Right ventricle myocardium inferior (tissue), 1 donor: ENCODE measurements around the gene XCL2. TPM values are rescaled to one million over a fixed set of nuclear protein-coding genes. Genes with fewer than 3 reads are reported as not detected.

Experiments used
- ATAC-seq: fragments of 200-7000 bp; cut with Tn5 transposase; one replicate; pipeline ENCODE4 v1.9.1; 2020; ENCODE audit warnings: mild to moderate bottlenecking, moderate library complexity
- DNase-seq: peaks from one replicate; pipeline ENCODE4 v3.0.0; 2021; ENCODE audit errors: missing footprints
- intact Hi-C: fragments of 100-400 bp; cut with DNase I; formaldehyde crosslinking; loops from one replicate; pipeline ENCODE4 v1.11.0; 2022
- total RNA-seq: library from RNA; stranded (reverse); fragmentation: NEBNext Ultra II Directional; extraction: Animal tissue kit (Norgen Biotek cat#: 25700); gene quantifications from one replicate; pipeline ENCODE4 v1.2.1, GENCODE V29; 2021
- donor health status: DM: no; HTN: yes; CAD: no; lungs with severe emphysema.

Gene XCL2
- total RNA-seq, 1 donor from 2014 or later, result not detected

DNA sequence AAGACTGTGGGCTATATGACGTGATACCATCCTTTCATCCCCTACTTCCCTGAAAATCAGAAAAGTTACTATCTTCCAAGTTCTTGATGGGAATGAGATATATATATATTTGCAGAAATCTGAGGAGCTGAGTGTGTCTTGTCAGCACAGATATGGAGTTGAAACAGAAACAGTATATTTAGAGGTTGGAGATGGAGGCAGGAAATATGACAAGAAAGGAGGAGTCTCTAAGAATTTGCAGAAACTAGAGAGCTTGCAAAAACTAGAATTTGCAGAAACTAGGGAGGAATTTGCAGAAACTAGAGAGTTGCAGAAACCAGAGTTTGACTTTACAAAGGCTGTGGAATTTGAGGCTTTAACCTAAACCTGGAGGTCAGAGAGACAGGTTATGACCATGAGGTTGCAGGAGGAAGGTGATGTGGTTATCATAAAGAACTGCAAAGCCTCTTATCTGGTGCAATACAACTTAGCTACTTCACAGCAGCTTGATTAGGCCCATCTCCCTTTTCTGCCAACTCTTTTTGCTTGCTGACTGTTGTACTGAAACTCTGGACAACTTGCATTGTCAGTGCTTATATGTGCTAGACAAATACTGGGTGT lies 22.3 kb downstream of the XCL2 start:
- ATAC-seq (no peak), DNase-seq (no peak)
- intact Hi-C loops, result no loop called here

DNA sequence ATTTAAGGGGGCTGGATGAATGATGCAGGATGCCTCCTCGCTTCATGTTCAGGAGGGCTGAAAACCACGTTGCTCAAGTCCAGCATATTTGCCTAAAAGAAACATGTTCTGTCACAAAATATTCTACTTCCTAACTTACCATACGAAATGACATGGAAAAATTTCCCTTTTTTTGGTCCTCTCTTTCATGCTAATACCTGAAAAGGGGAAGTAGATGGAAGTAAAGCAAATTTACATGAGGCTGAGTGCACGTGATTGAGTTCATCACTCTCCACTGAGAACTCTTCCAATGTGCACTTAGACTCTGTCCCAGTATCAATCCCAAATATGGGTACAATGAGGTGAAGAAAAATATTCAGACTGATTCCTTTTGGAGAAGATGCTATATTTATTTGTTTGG lies 23.0 kb downstream of the XCL2 start:
- DNase-seq (no peak), ATAC-seq (no peak)
- intact Hi-C loops, result no loop called here

DNA sequence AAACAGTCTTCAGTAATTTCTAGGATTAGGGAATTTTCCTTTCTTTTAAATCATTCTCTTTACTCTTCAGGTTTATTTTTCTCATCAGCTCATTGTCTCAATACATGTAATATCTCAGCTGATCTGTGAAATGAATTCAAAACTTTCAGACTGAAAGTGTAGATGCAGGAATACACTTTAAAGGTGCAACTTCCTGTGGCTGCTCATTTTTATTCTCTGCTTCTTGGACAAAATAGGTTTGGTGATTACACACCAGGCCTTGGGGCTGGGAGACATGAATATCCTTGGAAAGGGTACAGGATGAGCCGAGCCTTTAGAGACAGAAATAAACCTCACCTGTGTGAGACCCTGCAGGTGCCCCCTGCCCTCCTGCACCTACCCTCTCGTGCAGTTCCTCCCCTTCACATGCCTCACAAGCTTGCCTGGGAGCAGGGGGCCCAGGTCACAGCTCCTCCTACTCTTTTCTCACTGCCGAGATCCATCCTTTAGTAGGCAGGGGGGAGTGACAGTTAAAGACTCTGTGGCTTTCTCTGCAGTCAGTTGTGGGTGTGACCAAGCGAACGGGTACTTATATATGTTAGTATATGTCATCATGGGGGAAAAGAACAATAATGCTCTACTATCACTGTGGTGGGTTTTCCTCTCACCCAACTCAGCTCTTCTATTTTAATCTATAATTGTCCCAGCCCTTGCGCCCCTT lies 23.6 kb downstream of the XCL2 start:
- DNase-seq (no peak), ATAC-seq (no peak)
- intact Hi-C loops, result no loop called here

DNA sequence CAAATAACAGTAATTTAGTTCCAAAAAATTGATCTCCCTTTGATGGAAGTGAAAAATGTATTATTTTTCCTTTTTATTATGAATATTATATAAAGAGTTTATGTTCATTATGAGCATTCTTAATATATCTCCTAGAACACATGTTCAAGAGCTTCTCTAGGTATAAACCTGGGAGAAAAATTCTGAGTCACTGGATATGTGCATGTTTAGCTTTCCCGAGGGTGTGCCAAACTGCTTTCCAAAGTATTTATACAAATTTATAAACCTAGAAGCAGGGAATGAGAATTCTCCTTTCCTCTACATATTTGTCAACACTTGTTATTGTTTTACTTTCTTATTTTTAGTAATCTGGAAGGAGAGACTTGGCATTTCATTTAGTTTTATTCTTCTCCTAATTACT lies 25.0 kb downstream of the XCL2 start:
- intact Hi-C loops, result no loop called here
- no peak for DNase-seq

DNA sequence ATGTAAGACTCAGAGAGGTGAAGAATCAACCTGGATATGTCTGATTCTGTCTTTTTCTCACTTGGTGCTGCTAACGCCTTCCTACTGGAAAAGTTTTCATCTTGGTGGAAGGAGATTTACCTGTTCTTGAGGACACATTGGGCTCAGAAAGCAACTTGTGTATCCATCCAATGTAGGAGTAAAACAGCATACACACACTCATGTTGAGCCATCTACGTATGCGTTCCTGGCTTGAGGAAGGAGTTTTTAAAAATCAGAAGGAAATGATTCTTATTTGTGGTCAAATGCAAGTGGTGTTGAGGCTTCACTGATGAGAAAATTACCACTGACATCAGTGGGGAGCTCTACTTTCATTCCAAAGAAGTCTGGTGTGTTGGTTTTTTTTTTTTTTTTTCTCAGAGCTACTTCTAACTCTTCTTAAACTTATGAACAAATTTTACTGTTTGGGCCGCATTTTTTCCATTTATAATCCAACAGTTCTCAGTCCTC lies 25.6 kb downstream of the XCL2 start:
- DNase-seq, result no peak
- intact Hi-C loops, result no loop called here
- ATAC-seq, result no peak

More for the DNA sequence above, 25.0 kb downstream of the XCL2 start:
- no peak for ATAC-seq

DNA sequence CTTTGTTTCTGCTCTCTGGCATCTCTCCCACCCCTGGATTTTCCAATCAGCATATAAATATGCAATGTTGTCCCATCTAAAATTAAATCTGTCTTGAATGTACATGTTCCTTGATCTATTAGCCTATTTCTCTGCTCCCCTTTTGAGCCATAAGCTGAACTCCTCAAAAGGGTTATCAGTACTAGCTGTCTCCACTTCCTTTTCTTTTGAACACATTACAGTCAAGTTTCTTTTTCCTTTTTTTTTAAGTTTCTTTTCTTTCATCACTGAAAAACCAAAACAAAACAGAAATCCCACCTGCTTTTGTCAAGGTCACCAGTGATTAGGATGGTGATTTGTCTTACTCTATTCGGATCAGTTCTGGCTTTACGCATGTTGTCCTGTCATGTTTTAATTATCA lies 29.3 kb downstream of the XCL2 start:
- ATAC-seq (no peak), DNase-seq (no peak)
- intact Hi-C loops, result no loop called here

DNA sequence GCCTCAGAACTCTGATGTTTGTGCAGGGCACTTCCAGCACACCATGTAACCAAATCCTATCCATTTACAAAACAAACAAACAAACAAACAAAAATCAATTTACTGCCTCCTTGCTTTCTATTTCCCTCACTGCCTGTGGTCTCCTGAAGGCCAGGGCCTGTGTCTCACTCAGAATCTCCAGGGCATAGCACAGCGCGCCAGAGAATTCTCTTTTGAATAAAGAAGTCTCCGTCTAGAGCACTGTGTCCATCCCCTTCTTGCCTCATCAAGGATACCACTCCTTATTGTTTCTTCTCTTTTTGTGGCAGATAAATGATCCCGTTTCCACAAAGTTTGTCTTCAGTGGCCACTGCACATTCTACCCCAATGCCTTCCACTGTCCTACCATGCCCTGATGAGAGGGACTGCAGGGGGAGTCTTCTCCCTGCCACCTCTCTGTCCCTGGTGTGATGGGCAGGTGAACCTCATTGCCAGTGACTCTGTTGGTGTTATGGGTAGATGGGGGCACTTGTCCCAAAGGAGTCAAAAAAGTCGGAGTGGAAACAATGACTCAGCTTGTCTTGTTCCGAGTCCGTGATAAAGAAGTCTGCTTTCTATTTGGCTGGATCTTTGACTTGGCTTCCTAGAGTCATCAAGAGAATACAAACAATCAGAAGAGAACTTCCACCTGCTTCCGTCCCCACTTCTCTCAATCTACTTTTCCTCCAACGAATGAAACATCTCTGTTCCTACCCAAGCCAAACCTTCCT lies 30.0 kb downstream of the XCL2 start:
- intact Hi-C loops, result no loop called here
- ATAC-seq, result peak; percentile 75

DNA sequence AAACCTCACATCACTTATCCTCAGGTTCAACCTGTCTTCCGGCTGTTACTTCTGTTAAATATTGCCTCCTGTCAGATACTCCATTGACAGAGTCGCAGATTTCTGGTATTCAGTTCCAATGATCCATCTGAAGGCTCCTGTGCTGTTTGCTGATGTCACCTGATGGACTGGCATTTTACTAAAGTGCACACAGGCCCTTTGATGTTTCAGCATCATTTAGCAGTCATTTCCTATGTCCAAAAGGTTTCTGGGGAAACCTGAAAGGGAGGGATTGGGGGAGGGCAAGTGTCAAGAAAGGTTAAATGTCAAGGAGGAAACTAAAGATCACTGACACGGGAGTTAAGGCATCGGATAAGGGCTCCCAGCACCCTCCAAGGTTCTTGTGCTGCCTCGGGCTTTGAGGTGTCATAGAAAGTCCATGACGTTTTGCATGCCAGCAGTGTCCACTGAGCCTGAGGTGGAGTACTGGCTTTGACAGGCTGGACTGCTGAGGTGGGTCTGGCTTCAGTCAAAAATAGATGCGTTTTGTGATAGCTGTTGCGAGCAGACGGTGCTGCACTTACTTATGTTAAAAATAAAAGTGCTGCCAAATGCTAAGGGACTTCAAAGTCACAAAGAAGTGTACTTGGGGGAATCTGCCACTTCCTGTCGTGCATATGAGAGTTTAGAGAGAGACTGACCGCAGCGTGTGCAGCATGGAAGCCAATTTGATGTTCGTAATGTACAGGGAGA lies 30.8 kb downstream of the XCL2 start:
- no peak for ATAC-seq

More for the DNA sequence above, 30.0 kb downstream of the XCL2 start:
- no peak for DNase-seq

DNA sequence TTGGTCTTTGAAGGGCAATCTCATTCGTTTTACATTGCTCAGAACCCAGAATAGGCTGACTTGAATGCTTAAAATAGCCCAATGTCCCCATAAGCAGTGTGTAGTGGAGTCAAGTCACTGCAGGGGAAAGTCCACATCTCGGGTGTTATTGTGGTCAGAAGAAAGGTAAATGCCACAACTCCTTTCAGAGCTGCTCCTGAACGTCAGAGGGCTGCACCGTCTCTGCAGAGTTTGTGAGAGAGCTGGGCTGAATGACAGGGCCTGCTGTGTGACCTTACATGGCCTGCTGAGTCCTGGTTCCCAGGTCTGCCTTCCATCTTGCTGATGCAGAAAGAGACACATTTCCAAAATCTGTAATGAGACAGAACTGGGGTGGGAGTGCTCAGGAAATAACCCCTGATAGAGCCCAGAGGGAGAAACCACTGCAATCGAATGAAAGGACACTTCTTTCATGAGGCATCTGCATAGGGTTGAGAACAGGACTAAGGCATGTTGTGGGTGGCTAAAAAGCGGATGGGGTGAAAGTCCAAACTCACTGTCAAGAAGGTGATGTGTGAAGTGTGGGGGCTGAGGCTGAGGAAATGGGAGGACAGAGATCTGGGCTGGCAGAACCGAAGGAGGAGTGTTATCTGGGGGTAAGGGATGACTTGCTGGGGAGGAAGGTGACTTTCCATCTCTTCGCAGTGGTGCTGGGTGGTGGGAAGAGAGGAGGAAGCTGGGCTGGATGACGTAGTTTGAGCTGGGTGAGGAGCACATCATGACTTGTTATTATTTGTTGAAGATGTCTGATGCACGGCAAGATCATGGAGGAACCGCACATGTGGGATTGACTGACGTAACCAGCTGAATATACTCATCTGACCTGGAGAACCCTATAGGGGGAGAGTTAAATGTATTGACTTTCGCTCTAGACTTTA lies 33.7 kb downstream of the XCL2 start:
- ATAC-seq (no peak), DNase-seq (no peak)
- intact Hi-C loops, result no loop called here

More for the DNA sequence above, 30.8 kb downstream of the XCL2 start:
- DNase-seq, result no peak
- intact Hi-C loops, result no loop called here

DNA sequence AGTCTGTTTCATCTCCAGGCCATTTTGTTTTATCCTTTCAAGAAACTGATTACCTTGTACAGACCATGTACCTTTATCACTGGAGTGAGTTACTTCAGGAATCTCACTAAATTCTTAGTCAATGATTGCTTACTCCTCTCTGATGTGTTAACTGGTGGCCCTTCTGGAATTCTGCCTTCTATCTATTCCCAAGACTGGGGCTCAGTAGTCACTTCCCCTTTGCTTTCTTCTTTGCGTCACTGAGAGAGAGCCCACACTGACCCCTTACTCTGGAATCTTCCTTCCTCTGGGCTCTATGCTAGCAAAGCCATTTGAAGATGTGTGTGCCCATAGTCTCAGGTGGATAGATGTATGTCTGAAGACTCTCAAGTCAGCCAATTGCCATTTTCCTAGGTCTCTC lies 34.6 kb downstream of the XCL2 start:
- DNase-seq (no peak), ATAC-seq (no peak)
- intact Hi-C loops, result no loop called here

DNA sequence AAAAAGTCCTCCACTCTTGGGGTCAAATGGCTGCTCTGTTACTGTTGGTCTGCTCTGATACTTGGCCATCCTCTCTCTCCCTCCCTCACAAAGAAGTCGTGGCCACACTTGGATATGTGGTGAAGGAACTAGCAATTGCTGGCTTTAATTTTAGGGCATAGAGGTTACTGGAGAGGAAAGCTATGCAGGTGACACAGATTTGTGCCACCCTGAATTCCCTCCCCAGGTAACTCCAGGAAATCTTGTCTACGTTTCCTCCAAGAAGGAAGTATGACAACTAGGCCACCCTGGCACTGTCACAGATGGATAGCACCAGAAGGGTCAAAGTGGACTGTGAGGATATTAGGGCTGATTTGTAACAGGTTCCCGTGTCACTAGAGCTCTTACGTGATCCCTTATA lies 36.0 kb downstream of the XCL2 start:
- intact Hi-C loops, result no loop called here
- no peak for DNase-seq
- ATAC-seq, result no peak

DNA sequence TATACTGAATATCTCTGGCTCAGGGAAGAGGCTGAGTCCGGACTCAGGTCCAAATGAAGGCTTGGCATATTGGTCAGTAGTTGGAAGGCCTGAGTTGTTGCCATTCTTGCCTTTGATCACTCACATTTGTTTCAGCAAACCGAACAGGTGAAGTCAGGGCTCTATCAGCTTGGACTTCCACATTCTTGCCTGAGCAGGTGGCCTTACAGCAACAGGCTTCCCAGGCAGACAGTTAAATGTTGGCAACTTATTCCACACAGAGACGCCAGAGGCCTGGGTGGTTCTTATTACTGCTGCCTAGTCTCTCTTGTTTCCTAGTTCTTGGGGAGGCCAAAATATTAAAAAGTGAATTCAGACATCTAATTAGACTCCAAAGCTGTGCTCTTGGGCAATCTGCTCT lies 36.6 kb downstream of the XCL2 start:
- DNase-seq, result no peak
- intact Hi-C loops, result no loop called here
- ATAC-seq, result no peak

DNA sequence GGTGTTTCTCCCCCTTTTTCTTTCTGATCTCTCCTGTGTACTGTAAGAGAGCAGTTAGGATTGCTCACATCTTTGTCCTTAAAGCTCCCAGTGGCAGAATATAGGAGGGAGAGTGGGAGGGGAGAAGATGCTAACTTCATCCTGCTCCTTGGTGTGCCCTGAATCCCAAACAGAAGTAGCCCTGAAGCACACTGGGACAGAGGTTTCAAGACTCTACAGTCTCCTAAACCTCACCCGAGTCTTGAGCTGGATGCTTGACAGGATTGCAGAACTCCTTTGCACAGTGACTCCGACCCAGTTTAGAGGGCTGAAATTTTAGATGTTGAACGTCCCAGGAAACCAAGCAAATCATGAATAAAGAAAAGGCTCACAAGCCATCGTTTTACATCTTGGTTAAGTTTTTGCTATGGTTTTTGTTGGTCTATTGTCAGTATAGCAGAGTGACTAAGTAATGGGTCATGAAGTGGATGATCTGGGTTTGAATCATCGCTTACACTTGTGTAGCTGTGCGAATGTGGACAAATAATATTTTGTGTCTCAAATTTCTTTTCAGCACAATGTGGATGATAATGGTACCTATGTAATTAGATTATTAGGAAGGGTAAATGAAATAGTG lies 37.5 kb downstream of the XCL2 start:
- no peak for DNase-seq
- intact Hi-C loops, result no loop called here
- no peak for ATAC-seq

DNA sequence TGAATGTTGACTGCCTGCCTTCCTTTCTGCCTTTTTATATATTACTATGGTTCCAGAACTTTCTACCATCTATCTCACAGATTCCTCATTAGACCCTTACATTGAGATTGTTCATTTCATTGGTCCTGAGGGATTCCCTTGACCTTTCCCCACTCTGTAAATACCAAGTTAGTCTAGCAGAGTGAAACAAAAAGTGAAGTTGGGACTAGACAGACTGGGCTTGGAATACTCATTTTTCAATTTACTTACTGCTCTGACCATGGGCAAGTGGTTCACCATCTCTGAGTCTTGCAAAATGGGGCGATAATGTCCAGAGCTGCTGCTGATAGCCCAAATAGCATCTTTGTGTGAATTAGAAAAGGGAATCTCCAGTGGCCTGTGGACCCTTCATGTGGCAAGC lies 38.8 kb downstream of the XCL2 start:
- DNase-seq, result no peak
- no peak for ATAC-seq
- intact Hi-C loops, result no loop called here

DNA sequence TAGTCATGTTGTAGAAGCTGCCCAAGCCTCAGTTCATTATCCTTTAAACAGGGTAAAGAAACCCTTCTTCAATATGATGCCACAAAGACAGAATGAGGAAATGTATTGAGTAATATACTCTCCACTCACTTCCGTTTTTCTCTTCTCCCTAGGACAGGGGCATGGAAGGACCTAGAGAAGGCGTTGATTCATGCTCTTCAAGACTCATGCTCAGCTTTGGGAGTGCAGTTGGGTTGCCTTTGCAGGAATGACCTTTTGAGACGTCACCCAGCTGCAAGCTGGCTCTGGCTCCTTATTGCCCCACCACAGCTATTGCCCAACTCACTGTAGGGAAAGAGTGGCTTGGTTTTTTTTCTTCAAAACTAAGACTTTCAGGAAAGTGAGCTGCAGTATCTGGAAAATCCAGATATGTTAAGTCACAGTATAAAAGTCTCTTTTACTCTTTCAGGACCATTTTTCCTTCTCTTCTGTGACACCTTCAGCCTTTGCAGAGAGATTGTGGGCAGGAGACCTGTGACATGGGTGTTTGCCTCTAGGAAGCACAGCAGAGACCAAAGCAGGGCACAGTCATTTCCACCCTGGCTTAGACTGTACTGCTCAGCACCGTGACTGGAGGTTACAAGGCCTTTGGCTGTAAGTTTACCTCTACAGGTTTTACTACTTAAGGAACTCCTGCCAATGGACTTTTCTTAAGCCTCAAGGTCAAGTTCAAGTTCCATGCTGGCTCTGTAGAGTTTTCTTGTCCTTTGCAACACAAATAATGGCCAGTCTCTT lies 39.5 kb downstream of the XCL2 start:
- DNase-seq, result peak; percentile 74
- peak; percentile 88 for ATAC-seq
- intact Hi-C loops, result no loop called here

DNA sequence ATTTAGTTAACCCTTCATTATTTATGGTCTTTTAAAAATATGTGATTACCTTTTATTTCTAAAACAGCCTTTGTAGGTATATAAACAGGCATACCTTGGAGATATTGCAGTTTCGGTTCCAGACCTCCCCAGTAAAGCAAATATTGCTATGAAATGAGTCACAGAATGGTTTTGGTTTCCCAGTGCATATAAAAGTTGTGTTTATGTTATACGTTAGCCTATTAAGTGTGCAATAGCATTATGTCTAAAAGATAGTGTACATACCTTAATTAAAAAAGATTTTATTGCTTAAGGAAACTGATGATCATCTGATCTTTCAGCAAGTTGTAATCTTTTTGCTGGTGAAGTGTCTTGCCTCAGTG lies 44.1 kb downstream of the XCL2 start:
- ATAC-seq (no peak), DNase-seq (no peak)
- intact Hi-C loops, result no loop called here

DNA sequence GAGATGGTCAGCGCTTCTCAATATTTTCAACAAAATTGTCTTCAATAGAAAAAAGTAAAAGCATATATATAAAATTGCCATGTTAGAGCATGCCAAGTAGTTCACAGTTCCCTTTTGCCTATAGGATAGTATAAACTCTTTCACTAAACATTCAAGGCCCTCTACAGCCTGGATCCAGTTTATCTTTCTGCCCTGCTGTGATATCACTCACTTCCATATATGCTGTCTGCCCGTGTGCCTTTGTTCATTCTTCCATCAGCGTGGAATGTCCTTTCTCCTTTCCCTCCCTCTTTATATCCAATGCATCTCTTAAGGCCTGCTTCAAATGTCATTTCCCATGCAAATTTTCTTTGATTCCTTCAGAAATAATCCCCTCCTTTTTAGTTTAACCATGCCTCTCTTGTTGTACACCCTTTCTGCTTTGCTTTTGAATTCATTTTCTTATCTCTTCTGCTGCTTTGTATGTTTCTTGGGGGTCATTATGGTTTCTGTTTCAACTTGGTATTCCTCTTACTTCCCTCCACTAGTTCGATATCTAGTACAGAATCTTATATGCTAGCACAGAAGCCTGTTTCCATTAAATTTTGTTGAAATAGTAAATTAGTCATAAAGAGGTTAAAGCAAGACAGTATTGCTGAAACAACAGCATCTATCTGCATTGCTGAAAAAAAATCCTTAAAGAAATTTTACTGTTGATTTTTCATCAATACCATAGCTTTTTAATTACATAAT lies 44.7 kb downstream of the XCL2 start:
- ATAC-seq (no peak), DNase-seq (no peak)
- intact Hi-C loops, result no loop called here
